CD4-positive, alpha-beta T cell treated with Interleukin-21 for 1 hour (primary cell): Measurements from ENCODE around the gene EBF3.

Experiments
- DNase-seq: peaks from one replicate; pipeline ENCODE4 v3.0.0-alpha.2; 2020

Gene EBF3

GRCh38 chr10:129825826-129826225 is 138.2 kb downstream of the EBF3 start:
- DNase-seq: no peak

DNA sequence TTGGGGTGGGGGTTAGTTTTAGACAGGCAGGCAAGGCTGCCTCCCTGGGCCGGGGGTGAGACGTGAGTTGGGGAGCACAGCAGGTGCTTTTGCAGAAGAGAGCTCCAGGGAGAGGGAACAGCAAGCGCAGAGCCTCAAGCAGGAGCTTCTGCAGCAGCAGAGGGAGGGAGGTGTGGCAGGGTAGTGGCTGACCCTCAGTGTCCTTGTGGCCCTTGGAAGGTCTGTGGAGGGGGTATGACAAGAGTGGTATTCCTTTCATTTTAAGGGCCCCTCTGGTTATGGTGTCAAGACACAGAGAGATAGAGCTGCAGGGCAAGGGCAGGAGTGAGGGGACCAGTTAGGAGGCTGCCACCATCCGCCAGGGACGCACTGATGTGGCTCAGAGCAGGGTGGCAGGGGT is 138.9 kb downstream of the EBF3 start:
- DNase-seq: no peak

- DNase-seq: no peak
Observed at GRCh38 chr10:129820451-129820850, 143.6 kb downstream of the EBF3 start.

- no peak for DNase-seq
Observed at GRCh38 chr10:129816656-129817045, 147.4 kb downstream of the EBF3 start.

- no peak for DNase-seq
Observed at GRCh38 chr10:129815898-129816655, 148.0 kb downstream of the EBF3 start.

- DNase-seq: no peak
Observed at GRCh38 chr10:129814681-129815646, 149.1 kb downstream of the EBF3 start.

- DNase-seq: no peak
Observed at GRCh38 chr10:129812398-129812797, 151.7 kb downstream of the EBF3 start.

- DNase-seq: no peak
Observed at GRCh38 chr10:129811208-129811607, 152.9 kb downstream of the EBF3 start.

DNA sequence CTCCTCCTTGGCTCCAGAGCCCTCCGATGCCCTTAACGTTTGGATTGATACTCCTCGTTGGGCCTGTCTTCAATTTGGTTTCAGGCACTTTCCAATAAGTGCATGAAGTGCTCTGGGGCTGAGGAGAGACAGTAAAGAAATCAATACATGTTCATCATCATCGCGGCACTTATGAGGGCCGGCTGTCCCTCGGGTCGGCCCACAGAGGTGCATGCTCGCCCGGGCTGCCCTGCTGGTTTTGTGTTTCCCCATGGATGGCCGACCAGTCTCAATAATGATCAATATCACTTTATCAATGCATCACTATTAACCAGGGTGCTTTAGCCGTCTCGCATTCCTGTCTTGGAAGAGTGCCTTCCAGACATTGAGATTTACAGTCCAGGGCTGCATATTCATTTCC is 154.2 kb downstream of the EBF3 start:
- no peak for DNase-seq

GRCh38 chr10:129809431-129809830 is 154.6 kb downstream of the EBF3 start:
- no peak for DNase-seq

DNA sequence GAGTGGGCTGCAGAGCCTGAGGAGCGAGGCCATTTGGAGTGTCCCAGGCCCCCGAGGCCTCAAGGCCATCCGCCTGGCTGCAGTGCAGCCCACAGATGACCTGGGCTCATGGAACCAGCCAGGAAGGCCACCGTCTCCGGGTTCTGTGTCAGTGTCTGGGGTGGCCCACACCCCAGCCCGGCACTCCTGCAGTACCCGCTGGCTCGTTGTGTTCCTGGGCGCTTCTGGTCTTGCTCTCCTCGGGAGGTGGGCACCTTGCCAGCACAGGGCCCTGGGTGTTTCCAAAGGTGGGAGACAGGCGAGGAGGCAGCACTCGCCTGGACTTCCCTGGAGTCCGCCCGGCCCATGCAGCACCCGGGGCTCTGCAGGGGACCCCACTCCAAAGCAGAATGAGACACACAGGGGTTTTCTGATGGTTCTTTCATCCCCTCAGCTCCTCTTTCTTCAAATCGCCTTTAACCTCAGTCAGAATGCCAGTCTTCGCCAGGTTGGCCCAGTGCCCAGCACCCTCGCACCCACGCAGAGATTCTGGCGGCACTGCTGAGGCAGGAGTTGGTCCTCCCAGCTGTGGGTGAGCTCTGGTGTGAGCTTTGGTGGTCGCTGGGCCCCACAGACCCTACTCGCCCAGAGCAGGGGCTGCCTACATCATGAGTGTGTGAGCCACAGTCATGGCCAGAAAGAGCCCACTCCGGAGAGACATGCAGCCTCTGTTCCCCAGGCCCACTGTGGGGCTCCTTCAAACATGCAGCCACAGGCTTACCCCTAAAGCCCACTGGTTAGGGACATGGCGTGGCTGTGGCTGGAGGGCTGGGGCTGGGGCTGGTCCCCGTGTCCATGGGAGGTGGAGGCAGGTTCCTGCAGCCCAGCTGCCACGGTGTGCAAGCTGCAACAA is 155.7 kb downstream of the EBF3 start:
- DNase-seq: no peak

GRCh38 chr10:129807211-129807610 is 156.9 kb downstream of the EBF3 start:
- DNase-seq: no peak

- DNase-seq: no peak
Observed at GRCh38 chr10:129800796-129801340, 163.2 kb downstream of the EBF3 start.

- no peak for DNase-seq
Observed at GRCh38 chr10:129799942-129800341, 164.1 kb downstream of the EBF3 start.

DNA sequence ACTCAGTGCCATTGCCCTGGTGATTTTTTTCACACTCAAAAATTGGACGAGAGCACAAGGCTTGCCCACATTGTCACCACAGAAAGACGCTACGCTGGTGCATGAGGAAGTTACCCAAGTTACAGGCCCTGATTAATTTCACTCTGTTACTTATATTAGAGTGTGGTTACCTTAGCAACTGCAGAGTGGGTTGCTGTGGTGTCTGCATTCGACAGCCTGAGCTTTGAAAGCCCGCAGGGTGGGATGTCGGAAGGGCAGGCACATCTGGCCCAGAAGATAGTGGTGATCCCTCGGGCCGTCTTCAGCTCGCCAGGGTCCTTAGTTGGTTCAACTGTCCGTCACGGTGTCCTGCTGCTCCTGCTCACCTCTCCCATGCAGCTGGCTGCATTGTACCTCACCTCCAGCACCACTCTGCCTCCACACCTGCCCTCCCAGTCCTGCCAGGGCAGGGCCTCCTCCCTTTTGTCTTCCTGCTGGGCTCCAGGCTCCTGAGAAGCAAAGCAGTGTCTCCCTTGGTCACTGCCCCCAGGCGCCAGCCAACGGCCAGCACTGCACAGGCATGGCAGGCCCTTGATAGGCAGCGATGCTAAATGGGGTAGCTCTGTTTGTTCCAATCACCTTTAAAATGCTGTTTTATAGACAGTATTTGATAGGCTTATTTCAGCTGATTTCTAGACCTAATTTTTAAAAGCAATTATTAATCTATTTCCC is 167.2 kb downstream of the EBF3 start:
- no peak for DNase-seq

DNA sequence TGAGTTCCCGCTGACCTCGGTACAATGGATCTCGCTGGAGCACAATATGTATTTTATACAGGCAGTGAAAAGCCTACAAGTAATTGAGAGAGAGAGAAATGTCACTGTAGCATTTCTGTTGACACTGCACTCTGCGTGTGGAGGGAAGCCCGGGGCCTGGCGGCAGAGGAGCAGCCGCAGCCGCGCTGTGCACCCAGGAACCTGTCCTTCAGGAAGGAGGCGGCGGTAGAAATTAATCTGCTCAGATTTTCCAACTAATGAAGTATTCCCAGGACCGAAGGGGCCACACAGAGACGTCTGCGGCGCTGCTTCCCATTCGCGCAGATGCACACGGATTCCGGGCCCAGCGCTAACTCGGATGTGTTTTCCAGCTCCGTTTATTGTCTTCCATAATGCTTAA is 170.1 kb downstream of the EBF3 start:
- no peak for DNase-seq

GRCh38 chr10:129793479-129793878 is 170.6 kb downstream of the EBF3 start:
- DNase-seq: no peak

- no peak for DNase-seq
Observed at GRCh38 chr10:129792864-129793263, 171.2 kb downstream of the EBF3 start.

DNA sequence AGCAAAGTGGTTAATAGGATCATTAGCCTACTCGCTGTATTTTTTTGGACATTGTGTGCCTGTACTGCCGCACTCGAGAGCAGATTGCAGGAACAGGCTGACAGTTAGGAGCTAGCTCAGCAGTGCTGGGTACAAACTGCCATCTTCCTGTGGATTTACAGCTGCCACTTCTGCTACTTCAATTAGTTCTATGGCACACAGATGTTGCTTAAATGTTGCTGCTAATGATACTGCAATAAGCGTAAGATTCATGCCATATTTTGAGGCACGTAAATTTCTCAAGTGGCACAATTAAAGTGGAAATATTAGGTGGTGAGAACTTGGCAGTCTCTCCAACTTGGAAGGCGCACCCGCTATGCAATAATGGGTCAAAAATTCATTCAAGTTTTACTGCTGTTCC is 171.9 kb downstream of the EBF3 start:
- DNase-seq: no peak

DNA sequence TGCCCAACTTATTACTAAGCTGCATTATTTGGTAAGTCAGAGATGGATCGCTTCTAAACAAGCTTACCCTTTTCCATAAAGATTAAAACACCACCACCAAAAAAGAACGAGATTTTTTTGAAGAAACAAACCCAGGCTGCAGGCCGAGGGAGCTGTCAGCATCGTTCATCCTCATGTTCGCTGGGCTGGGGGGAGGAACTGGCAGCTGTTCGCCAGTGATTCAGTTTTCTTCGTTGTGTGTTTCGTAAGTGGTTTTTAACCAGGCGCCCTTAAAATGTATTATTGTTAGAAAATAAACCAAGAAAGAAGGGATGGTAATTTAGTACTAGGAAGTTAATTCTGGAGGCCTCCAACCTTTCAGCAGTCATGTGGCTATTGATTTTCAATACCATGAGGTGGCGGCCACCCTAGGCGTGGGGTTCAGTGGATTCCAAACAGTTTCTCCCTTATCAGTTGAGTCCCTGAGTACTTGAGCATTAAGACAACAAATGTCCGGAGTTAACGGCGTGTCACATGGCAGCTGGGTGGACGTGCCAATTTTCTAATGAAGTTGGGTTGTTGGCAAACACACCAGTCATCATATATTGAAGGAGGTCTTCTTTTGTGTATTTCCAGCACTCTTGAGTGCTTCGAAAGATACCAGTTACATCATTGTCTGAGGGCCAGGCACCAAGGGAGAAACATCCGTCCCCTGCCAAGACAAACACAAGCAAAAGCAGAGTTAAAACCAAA is 173.2 kb downstream of the EBF3 start:
- no peak for DNase-seq

DNA sequence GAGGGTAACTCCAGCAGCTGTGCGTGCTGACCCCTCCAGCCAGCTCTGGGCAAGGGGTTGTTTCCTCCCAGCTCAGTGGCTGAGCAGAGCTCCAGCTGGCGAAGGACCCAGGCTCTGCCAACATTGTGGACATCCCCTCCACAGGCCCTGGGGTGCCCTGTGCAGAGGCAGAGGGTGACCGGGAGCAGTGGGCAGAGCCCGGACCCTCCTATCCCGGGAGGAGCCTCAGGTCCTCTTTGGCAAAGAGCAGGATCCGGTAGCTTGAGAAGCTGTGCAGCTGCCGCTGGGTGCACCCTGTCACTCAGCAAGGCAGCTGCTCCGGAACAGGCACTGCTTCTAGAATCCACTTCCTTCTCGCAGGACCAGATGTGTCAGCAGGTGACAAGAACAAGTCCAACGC is 175.9 kb downstream of the EBF3 start:
- DNase-seq: no peak
